Measurements from ENCODE around the gene CCDC88B.

The CCDC88B gene

GRCh38 chr11:64364435-64364834, 24.4 kb downstream of the CCDC88B start:
- Histone ChIP-seq H3K4me3 (ENCODE audit: low read depth, low read length) (no peak overlapping the region), H3K27ac (ENCODE audit: extremely low read depth, low read depth, low read length) (no peak overlapping the region), H3K9me3 (ENCODE audit: control insufficient read depth, insufficient read depth, low read depth, low read length) (no peaks in the 10 kb centered on the region), H3K4me1 (ENCODE audit: control insufficient read depth, insufficient read depth, low read length) (no peaks in the 10 kb centered on the region), H3K36me3 (ENCODE audit: control insufficient read depth in 2 of 2, insufficient read depth in 1 of 2, low read length in 2 of 2) (peaks cover 0 to 62% of the 10 kb centered on the region in 2 experiments; a peak in 2 of 3 replicates)
- ChIA-PET POLR2A (interaction anchor here (0.7 kb wide), 1 partner anchor 363 kb away, joined by 3 read pairs; no protein-coding TSS in a partner anchor), CTCF (interaction anchor here (2.0 kb wide), 1 partner anchor 9 kb away, joined by 8 read pairs; no protein-coding TSS in a partner anchor)
- TF ChIP-seq ZNF558 (tag by site-specific recombination; IDR thresholded peaks at IDR 0.05) (no peak), ZNF138 (tag by site-specific recombination; IDR thresholded peaks at IDR 0.05; ENCODE audit: borderline replicate concordance) (no peak), ZNF175 (tag by site-specific recombination; IDR thresholded peaks at IDR 0.05) (no peak), MEIS1 (CRISPR knock-in tag; IDR thresholded peaks at IDR 0.05; ENCODE audit: borderline replicate concordance) (no peak), ZSCAN23 (tag by site-specific recombination; IDR thresholded peaks at IDR 0.05) (no peak), MZF1 (tag by site-specific recombination; IDR thresholded peaks at IDR 0.05; ENCODE audit: borderline replicate concordance) (no peak), GLIS2 (tag by site-specific recombination; IDR thresholded peaks at IDR 0.05) (no peak), ZNF10 (tag by site-specific recombination; IDR thresholded peaks at IDR 0.05) (no peak), ZNF174 (tag by site-specific recombination; IDR thresholded peaks at IDR 0.05) (no peak), ZNF132 (tag by site-specific recombination; IDR thresholded peaks at IDR 0.05; ENCODE audit: borderline replicate concordance) (no peak), ZFP37 (tag by site-specific recombination; IDR thresholded peaks at IDR 0.05) (no peak), ZNF23 (tag by site-specific recombination; IDR thresholded peaks at IDR 0.05; ENCODE audit: borderline replicate concordance) (no peak), ZSCAN18 (tag by site-specific recombination; IDR thresholded peaks at IDR 0.05) (no peak), ZNF112 (tag by site-specific recombination; IDR thresholded peaks at IDR 0.05) (no peak)
- TF ChIP-seq, protein P1, sequence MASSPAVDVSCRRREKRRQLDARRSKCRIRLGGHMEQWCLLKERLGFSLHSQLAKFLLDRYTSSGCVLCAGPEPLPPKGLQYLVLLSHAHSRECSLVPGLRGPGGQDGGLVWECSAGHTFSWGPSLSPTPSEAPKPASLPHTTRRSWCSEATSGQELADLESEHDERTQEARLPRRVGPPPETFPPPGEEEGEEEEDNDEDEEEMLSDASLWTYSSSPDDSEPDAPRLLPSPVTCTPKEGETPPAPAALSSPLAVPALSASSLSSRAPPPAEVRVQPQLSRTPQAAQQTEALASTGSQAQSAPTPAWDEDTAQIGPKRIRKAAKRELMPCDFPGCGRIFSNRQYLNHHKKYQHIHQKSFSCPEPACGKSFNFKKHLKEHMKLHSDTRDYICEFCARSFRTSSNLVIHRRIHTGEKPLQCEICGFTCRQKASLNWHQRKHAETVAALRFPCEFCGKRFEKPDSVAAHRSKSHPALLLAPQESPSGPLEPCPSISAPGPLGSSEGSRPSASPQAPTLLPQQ (tag by site-specific recombination; IDR thresholded peaks at IDR 0.05): no peak
- TF ChIP-seq, protein P2, sequence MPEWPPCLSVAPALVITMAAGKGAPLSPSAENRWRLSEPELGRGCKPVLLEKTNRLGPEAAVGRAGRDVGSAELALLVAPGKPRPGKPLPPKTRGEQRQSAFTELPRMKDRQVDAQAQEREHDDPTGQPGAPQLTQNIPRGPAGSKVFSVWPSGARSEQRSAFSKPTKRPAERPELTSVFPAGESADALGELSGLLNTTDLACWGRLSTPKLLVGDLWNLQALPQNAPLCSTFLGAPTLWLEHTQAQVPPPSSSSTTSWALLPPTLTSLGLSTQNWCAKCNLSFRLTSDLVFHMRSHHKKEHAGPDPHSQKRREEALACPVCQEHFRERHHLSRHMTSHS (tag by site-specific recombination; IDR thresholded peaks at IDR 0.05): no peak

DNA sequence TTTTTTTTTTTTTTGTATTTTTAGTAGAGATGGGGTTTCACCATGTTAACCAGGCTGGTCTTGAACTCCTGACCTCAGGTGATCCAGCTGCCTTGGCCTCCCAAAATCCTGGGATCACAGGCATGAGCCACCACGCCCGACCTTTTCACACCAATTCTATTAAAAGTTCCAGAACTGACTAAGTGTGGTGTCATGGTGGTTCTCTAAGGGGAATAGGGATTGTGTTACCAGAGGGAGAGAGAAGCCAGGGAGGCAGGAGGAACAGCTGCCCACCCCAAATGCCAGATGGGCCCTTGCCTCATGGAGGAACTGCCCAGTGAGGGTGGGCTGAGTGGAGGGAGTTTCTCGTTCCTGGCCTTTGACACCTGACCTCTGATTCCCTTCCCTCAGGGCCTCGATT, 24.9 kb downstream of the CCDC88B start:
- Histone ChIP-seq H3K4me3 (ENCODE audit: low read depth, low read length) (no peak overlapping the region), H3K4me1 (ENCODE audit: control insufficient read depth, insufficient read depth, low read length) (no peaks in the 10 kb centered on the region), H3K27ac (ENCODE audit: extremely low read depth, low read depth, low read length) (no peak overlapping the region), H3K36me3 (ENCODE audit: control insufficient read depth in 2 of 2, insufficient read depth in 1 of 2, low read length in 2 of 2) (peaks cover 0 to 66% of the 10 kb centered on the region in 2 experiments; a peak in 2 of 3 replicates), H3K9me3 (ENCODE audit: control insufficient read depth, insufficient read depth, low read depth, low read length) (no peaks in the 10 kb centered on the region)
- POLR2A ChIA-PET: interaction anchor here (0.7 kb wide), 1 partner anchor 364 kb away, joined by 3 read pairs; no protein-coding TSS in a partner anchor
- CTCF ChIA-PET: interaction anchor here (2.0 kb wide), 1 partner anchor 10 kb away, joined by 8 read pairs; no protein-coding TSS in a partner anchor
- TF ChIP-seq ZNF398 (tag by site-specific recombination; IDR thresholded peaks at IDR 0.05) (no peak), ZNF16 (tag by site-specific recombination; IDR thresholded peaks at IDR 0.05; ENCODE audit: low read depth) (no peak), ZNF510 (tag by site-specific recombination; IDR thresholded peaks at IDR 0.05; ENCODE audit: insufficient replicate concordance) (no peak), ZNF18 (tag by site-specific recombination; IDR thresholded peaks at IDR 0.05) (no peak), ZBTB7A (tag by site-specific recombination; IDR thresholded peaks at IDR 0.05; ENCODE audit: low read depth) (no peak), TRIM28 (IDR thresholded peaks at IDR 0.05; ENCODE audit: borderline replicate concordance, low read length) (no peak), KLF17 (tag by site-specific recombination; IDR thresholded peaks at IDR 0.05) (no peak), ZSCAN5A (tag by site-specific recombination; IDR thresholded peaks at IDR 0.05) (no peak), SALL2 (tag by site-specific recombination; IDR thresholded peaks at IDR 0.05; ENCODE audit: borderline replicate concordance) (no peak)
